Activated naive CD4-positive, alpha-beta T cell treated with anti-CD3 and anti-CD28 coated beads, Interleukin-2, amount 50 U/mL, for 72 hours (primary cell): ENCODE results near the gene SLC12A4. TPM values are rescaled to one million over a fixed set of nuclear protein-coding genes. Genes with fewer than 3 reads are reported as not detected.
A peak's percentile ranks its signal among the peaks of the same experiment; 100 is the strongest.

Experiments
- ATAC-seq, 2 donors: fragments of 150-1000 bp; cut with Tn5 transposase; 2 replicates each; pipeline ENCODE4 v1.10.0; 2021; ENCODE audit warnings: mild to moderate bottlenecking in 2 of 2, moderate library complexity in 2 of 2
- DNase-seq, 2 donors: peaks; one replicate each; pipeline ENCODE4 v3.0.0; 2021 to 2022; ENCODE audit warnings: low spot score in 2 of 2
- H3K27ac Mint-ChIP-seq, 2 donors: one replicate each; pipeline ENCODE4 v1.8.0; 2022; ENCODE audit warnings: mild to moderate bottlenecking in 2 of 2, mixed read lengths in 2 of 2
- H3K36me3 Mint-ChIP-seq, 2 donors: one replicate each; pipeline ENCODE4 v1.8.0; 2022; ENCODE audit warnings: mixed read lengths in 2 of 2
- H3K9me3 Mint-ChIP-seq, 2 donors: one replicate each; pipeline ENCODE4 v1.8.0; 2022; ENCODE audit warnings: mixed read lengths in 2 of 2
- total RNA-seq, 2 donors: library from RNA; stranded (reverse); gene quantifications; one replicate each; pipeline ENCODE4 v1.2.3, GENCODE V29; 2022

Gene SLC12A4
- total RNA-seq, 2 donors from 2014 or later = 37.2 to 64.0 TPM

DNA sequence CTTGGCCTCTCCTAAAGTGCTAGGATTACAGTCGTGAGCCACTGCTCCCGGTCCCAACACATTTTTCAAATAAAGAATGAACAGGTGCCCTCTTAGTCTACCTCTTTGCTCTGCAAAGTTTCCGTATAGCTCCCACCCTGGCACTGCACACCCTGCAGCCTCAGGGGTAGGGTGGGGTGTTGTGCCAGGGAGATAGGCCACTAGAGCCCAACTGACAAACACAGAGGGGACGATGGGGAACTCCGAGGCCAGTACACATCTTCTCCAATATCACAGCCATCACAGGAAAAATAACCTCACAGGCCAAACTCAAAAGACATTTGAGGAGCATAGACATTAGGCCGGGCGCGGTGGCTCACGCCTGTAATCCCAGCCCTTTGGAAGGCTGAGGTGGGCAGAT is 2.7 kb upstream of the SLC12A4 start:
- H3K36me3 Mint-ChIP-seq = peaks cover 9 to 12% of the 10 kb centered on the region in 2 donors
- DNase-seq = no peak
- no peaks in the 10 kb centered on the region for H3K9me3 Mint-ChIP-seq
- no peak for ATAC-seq
- H3K27ac Mint-ChIP-seq = no peak overlapping the region

DNA sequence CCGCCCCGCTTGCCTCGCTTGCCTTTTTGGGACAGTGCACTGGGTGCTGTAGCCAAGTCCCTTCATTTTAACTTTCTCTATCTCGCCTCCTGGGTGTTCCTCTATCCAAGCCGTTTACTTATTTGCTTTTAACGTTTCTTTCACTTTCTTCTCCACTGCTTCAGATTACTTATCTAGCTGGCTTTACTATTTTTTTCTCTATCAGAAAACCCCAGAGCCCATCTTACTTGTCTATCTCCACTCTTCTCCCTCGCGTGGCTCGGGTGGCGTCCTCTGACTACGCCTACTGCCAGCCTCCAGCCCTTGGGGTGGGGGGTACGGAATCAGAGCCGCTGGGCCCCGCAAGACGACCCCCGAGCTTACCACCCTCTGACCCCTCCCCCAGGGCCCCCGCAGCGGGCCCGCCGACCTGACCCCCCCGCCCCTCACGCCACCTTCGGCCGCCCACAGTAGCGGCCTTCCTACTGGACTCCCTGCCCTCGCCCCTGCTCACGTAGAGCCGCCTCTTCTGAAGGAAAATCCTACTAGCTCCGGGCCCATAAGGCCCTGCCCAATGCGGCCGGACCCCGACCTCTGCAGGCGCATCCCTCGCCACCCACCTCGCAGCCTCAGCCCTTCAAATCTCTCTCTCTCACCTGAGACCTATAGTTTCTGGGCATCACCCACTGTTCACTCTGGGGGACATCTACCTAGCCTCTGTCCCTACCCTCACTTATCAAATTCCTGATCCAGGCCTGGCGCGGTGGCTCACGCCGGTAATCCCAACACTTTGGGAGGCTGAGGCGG is 1.0 kb upstream of the SLC12A4 start:
- Mint-ChIP-seq H3K36me3 (peaks cover 9 to 12% of the 10 kb centered on the region in 2 donors), H3K9me3 (no peaks in the 10 kb centered on the region), H3K27ac (peak overlapping the region; percentile 91 to 94)
- DNase-seq (no peak), ATAC-seq (no peak)

DNA sequence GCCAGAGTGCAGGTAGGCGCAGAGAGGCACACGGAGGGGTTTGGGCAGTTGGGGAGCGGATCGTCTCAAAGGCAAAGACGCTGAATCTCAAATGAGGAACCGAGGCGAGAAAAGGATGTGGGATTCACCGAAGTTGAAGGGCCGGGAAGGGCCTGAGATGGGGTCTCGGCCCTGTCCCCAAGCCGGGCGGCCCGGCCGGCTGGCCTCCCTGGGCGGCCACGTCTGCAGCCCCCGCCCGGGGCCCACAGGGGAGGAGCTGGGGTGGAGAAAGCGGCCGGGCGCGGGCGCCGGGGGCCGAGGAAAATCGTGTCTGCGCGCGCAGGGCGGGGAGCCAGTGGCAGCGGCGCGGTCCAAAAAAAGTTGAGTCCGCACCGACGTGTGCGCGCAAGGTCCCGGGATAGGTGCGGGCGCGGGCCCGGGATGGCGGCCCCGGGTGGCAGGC is 458 bp downstream of the SLC12A4 start:
- Mint-ChIP-seq H3K27ac (peak overlapping the region; percentile 86 to 99), H3K9me3 (no peaks in the 10 kb centered on the region), H3K36me3 (peaks cover 9 to 13% of the 10 kb centered on the region in 2 donors)
- ATAC-seq = peak; percentile 23 to 24
- DNase-seq = peak in 1 of 2 donors; percentile 42

DNA sequence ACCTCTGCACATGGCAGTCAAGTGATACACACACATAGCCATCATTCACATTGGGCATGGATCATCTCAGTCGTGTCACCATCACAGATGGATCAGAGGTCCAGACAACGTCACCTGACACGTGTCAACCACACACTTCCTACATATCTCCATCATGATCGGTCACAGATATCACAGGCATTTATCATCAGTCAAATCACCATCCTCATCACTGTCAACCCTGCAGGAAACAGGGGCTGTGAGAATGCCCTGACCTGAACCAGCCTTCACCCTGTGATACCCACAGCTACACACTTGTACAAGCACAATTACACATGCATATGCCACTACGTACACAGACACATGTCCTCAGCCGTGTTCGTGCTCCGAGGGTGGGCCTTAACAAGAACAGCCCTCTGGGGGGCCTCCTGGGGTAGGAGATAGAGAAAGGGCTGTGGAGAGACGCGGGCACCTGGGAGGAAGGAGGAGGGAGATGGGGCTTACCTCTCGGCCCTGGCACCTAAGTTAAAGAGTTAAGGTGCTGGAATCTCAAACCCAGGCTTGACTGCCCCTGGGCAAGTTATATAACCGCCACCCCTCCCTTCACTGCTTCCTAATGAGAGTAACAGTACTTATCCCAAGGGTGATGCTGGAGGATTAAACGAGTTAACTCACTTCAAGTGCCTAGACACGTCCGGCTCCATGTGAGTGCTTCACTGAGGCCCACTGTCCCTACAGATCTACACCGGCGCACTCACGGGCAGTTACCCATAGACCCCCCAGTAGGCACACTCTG is 1.1 kb downstream of the SLC12A4 start:
- peaks cover 14 to 17% of the 10 kb centered on the region in 2 donors for H3K36me3 Mint-ChIP-seq
- peak overlapping the region; percentile 86 to 99 for H3K27ac Mint-ChIP-seq
- no peaks in the 10 kb centered on the region for H3K9me3 Mint-ChIP-seq
- DNase-seq (peak in 1 of 2 donors; percentile 27), ATAC-seq (peak in 1 of 2 donors; percentile 52)

DNA sequence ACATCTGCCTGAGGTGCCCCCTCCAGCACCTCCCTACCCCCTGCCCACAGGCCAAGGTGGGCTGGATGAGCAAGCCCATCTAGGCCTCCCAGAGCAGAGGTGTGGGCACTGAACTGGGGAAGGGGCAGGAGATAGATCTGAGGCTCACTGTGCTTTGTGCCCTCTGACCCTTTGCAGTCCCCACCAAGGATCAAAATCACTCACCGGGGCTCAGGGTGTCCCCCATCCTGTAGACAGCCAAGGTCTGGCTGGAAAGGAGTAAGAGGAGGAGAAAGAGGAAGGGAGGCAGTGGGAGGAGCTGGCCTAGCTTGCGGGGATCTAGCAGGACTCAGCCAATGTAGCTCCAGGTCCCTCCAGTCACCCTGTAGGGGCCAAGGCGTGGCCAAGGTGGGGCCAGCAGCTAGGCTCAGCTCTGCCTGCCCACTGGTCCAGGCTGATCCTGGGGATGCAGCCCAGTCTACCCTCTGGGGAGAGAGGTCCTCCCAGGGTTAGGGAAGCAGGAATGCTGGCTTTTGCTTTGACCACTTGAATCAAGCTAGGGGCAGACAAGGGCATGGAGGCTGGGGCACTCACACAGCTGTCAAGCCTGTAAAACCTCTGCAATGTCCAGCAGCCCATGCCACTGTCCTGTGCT is 1.8 kb downstream of the SLC12A4 start:
- DNase-seq (no peak), ATAC-seq (no peak)
- H3K9me3 Mint-ChIP-seq = no peaks in the 10 kb centered on the region
- peaks cover 17 to 18% of the 10 kb centered on the region in 2 donors for H3K36me3 Mint-ChIP-seq
- H3K27ac Mint-ChIP-seq = peak overlapping the region in 1 of 2 donors; percentile 86

DNA sequence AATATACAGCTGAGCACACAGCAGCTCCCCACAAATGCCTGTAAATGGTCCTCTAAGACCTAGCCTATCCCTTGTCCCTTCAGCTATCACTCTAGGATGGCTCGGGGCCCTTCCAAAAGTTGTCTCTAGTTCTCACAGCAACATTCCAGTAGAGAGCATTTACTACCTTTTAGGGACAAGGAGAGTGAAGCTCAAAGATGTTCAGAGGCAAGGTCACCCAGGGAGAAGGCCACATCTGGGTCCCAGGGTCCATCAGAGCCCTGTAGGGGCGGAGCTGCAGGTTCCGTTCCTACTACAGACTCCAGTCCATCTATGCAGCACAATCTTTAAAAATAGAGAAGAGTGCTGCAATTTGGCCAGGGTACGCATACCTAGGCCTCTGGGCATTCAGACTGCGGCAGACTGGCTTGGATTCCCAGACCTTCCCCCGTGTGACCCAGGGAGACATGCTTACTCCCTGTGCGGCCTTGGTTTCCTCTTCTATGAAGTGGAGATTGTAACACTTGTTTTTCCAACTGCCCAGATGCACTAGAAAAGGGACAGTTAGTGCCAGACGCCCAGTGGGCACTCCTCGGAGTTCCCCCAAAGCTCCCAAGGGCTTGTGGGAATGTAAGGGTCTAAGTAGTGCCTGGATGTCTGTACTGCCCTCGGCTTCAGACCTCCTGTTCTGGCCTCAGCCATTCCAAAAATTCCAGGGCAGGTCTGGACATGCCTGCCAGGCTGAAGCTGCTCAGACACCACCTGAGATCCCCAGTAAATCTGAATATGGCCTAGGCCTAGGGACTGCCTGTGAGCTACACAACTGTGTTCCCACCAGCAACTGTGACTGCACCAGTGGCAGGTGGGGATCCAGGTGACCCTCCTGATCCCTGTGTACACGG is 2.5 kb downstream of the SLC12A4 start:
- Mint-ChIP-seq H3K27ac (peak overlapping the region in 1 of 2 donors; percentile 86), H3K36me3 (peaks cover 17 to 18% of the 10 kb centered on the region in 2 donors), H3K9me3 (no peaks in the 10 kb centered on the region)
- no peak for DNase-seq
- ATAC-seq = no peak

DNA sequence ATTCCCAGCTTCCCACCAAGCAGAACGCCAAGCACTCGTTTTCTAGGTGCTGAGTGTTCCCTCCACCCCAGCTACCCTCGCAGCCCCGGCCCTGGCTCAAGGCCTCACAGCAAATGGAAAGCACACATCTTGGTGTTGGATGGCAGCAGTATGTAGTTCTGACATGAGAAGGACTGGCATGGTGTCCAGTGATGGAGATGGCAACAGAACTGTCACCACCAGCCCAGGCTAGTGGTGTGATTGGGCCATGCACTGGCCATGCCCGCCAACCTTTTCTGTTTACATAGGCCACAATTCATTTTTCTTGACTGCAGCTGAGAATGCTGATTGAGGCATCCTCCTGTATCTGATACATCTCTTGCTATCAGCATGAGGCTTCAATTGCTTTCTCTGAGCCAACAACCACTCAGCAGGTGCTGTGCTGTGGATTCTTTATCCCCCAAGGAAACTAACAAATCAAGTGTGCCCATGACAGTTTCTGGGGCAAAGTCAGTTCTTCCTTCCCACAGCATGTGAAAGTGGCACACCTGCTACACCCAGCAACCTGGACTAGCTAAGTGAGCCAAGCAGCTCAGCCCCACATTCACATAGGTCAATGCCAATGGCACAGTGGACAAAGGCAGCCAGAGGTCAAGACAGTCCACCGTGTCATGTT is 3.8 kb downstream of the SLC12A4 start:
- Mint-ChIP-seq H3K27ac (no peak overlapping the region), H3K36me3 (peaks cover 18 to 22% of the 10 kb centered on the region in 2 donors), H3K9me3 (no peaks in the 10 kb centered on the region)
- DNase-seq (no peak), ATAC-seq (no peak)

DNA sequence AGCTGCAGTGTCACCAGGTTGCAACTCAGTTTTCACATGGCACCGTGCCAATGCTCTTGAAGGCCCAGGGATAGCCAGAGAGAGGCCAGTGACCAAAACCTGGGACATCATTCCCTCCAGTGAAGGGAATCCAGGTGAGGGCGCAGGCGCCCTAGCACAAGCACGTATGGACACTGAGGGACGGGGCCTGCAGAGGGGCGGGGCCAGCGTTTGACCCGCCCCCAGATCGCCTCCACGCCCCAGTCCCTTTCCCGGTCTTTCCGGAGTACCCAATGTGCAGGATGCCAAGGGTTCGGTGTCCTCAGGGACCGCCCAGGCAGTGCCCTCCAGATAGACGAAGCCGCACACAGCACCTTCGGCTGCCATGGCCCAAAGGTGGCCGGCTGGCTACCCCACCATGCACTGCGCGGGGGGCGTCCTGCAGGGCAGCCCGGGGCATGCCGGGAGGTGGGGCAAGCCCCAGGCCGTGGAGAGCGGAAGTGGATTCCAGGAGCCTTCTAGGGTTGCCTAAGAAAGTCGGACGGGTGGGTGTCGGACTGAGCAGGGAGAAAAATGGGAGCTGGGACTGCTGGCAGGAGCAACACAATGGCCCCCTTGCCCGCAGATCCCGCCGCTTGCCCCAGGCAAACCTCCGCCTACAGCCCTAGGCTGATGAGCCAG is 4.6 kb downstream of the SLC12A4 start:
- no peak for ATAC-seq
- H3K36me3 Mint-ChIP-seq = peaks cover 18 to 22% of the 10 kb centered on the region in 2 donors
- no peak overlapping the region for H3K27ac Mint-ChIP-seq
- H3K9me3 Mint-ChIP-seq = no peaks in the 10 kb centered on the region
- no peak for DNase-seq

DNA sequence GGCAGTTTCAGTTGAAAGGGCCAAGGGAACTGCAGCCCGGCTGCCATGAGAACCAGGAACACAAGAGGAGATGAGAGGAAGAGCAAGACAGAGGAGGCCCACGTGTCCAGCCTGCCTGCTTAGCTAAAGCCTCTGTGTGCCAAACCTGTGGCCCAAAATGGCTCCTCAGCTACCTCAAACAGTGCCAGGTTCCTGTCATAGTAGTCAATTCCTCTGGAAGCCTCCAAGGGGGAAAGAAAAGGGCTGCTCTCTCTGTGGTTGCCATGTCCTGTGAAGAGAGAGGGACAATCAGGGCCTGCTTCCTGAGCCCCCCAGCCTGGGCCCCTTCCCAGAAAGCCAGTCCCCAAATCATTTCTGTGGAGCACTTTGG is 5.2 kb downstream of the SLC12A4 start:
- Mint-ChIP-seq H3K36me3 (peaks cover 18 to 22% of the 10 kb centered on the region in 2 donors), H3K27ac (no peak overlapping the region), H3K9me3 (no peaks in the 10 kb centered on the region)
- ATAC-seq (no peak), DNase-seq (no peak)

DNA sequence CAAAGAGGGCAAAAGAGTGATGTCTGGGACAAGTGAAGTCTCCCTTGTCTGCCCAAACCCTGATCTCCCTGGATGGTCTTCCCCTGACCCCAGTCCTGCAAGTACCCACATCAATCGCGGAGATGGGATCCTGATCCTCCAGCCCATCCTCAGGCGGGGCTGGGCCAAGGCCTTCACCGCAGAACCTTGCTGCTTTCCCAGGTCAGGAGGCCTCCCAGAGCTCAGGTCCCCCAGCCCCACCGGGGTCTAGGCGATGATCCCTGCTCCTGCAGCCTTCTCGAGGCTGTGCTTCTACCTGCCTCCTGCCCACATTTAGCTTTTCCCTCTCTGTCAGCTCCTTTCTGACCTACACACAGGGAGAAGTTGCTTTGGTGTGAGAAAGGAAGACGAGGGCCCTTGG is 6.3 kb downstream of the SLC12A4 start:
- no peak for ATAC-seq
- Mint-ChIP-seq H3K36me3 (peaks cover 9 to 13% of the 10 kb centered on the region in 2 donors), H3K9me3 (no peaks in the 10 kb centered on the region), H3K27ac (no peak overlapping the region)
- DNase-seq = no peak

DNA sequence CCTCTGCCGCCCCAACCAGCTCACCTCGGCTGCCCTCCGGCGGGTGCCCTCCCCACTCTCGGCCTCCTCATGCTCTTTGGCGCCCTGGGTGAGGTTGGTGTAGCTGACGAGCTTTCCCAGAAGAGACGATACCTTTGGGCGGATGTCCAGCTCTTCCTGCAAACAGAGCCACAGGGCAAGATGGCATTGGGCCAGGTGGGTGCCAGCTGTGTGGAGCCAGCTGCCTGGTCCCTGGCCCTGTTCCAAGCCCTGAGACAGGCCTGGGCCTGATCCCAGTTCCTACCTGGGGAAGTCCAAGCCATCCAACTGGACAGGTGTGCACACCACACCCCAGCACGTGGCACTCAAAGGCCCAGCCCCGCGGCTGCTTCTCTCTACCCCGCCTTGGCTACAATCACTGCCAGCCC is 6.9 kb downstream of the SLC12A4 start:
- H3K27ac Mint-ChIP-seq = no peak overlapping the region
- DNase-seq = no peak
- no peaks in the 10 kb centered on the region for H3K9me3 Mint-ChIP-seq
- ATAC-seq = no peak
- H3K36me3 Mint-ChIP-seq = peaks cover 9 to 10% of the 10 kb centered on the region in 2 donors

DNA sequence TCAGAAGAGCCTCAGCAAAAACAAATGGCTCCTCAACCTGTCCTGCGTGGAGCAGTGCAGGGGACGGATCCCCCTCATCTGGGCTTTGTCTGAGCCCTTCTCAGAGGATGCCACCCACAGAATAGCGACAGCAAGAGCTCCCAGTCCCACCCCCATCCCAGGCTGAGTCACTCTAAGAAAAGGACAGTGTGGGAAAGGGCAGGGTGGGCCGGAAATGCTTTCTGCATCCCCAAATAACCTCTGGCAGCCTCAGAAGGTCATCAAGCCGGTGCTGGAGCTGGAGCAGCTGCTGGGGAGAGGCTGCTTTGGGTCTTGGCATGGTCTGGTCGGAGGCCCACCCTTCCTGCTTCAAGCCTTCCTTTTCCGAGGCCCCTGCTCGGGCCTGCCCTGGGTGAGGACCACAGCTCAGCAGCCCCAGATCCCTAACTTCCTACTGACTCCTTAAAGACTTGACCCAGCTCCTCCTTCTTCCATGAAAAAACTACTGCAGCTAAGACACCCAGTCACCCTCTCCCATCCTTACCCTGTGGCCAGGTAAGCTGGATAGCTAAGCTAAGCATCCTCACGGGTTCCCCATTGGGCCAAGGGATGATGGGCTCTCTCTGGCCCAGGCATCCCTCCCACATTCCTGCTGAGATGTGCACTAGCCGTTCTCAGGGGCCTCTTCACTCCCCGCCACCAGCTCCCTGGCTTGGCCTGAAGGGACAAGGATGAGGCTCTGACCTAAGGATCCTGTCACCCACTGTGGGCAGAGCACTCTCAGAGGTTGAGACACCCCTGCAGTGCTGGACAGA is 8.7 kb downstream of the SLC12A4 start:
- Mint-ChIP-seq H3K36me3 (peaks cover 9 to 10% of the 10 kb centered on the region in 2 donors), H3K27ac (peak overlapping the region; percentile 2 to 27), H3K9me3 (no peaks in the 10 kb centered on the region)
- DNase-seq = no peak
- no peak for ATAC-seq

DNA sequence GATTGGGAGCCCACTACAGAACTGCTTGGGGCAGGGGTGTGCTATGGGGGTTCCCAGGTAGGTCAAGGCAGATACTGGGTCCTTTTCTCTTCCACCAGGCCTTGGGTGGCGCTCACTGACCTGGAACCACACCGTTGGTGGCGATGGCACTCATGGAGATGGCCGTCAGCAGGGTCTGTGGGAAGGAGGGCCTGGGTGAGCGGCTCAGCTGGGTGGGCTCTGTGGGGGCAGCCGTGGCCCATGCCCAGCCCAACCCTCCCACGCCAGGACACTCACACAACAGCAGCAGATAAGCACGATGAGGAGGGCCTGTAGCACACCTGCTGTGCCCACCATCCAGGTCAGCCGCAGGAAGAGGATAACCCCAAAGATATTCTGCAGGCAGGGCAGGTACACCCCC is 10.8 kb downstream of the SLC12A4 start:
- no peak for DNase-seq
- ATAC-seq = no peak
- H3K9me3 Mint-ChIP-seq = no peaks in the 10 kb centered on the region
- no peak overlapping the region for H3K27ac Mint-ChIP-seq
- H3K36me3 Mint-ChIP-seq = peaks cover 5 to 6% of the 10 kb centered on the region in 2 donors

DNA sequence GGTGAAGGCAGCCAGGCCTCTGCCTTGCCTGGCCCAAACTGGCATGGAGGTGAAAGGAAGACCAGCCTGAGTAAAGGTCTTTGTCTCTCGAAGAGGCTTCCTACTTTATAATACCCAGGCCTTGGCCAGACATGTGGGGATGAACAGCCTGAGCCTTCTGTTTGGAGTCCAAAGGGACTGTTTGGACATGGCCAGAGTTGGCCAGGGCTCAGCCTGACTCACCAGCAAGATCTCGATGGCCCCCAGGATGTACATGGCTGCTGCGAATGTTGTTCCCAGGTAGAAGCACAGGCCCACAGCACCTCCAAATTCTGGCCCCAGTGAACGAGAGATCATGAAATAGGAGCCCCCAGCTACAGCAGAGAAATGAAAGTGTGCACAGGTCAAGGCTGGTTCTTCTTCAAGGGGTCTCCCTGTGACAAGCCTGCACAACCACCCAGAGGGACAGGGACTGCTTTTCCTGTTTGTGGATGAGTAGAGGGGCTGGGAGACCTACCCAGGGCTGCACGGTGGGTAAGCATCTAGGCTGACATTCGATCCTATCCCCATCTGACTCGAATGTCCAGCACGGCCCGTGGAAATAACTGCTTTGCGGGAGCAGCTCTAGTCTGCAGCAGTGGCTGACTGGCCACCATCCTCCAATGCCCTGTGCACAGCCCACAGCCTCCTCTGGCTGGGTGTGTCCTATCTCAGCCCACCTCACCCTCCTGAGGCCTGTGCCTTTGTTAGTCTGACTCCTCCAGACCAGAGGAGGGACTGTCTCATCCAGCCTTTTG is 13.8 kb downstream of the SLC12A4 start:
- no peak for ATAC-seq
- Mint-ChIP-seq H3K9me3 (no peaks in the 10 kb centered on the region), H3K36me3 (peaks cover 0 to 4% of the 10 kb centered on the region in 2 donors), H3K27ac (no peak overlapping the region)
- no peak for DNase-seq
